Endothelial cell of umbilical vein (primary cell): ENCODE measurements around the gene CAPN7. TPM values are rescaled to one million over a fixed set of nuclear protein-coding genes. Genes with fewer than 3 reads are reported as not detected.

Source experiments
- BruUV-seq: library from RNA; stranded (reverse); fragments of 400-500 nt; replicated peaks from 2 replicates; lab custom pipeline; 2021; lab: Mats Ljungman, UMichigan
- CTCF ChIA-PET: fragments of 300-600, 350-600 bp; sonication (Branson Sonifier 250); formaldehyde crosslinking; loops from one replicate; lab custom pipeline; 2021; ENCODE audit warnings: antibody characterized with exemption, inconsistent platforms; lab: Charles Lee
- POLR2A ChIA-PET: fragments of 300-600, 350-600 bp; sonication (Branson Sonifier 250); formaldehyde crosslinking; loops from one replicate; lab custom pipeline; 2021; ENCODE audit warnings: antibody characterized with exemption, inconsistent platforms; lab: Charles Lee
- DNase-seq: peaks from one replicate; pipeline ENCODE4 v3.0.0-alpha.2; 2011; ENCODE audit warnings: low read depth, low spot score
- FAIRE-seq: peaks from 2 replicates; lab custom pipeline; 2011; peaks lifted over from hg19 to GRCh38; lab: Jason Lieb, UNC
- H2AFZ ChIP-seq: 2 replicates; pipeline ENCODE4 v1.6.0; 2012; ENCODE audit warnings: low read depth, low read length, control low read depth, inconsistent platforms
- H3K27ac ChIP-seq: 2 replicates; pipeline ENCODE4 v1.5.1; 2011; ENCODE audit warnings: low read depth, mild to moderate bottlenecking, control low read depth, low read length, moderate library complexity; ENCODE audit not compliant: insufficient read depth
- H3K27me3 ChIP-seq, 2 experiments: 2 replicates each; pipeline versions ENCODE4 v1.6.0 to v1.6.1; 2011; ENCODE audit warnings: low read length in 2 of 2, mixed read lengths in 1 of 2; ENCODE audit not compliant: control insufficient read depth in 2 of 2, insufficient read depth in 2 of 2
- H3K36me3 ChIP-seq, 2 experiments: 2 replicates in 1 of 2; 3 replicates in 1 of 2; pipeline ENCODE4 v1.5.1; 2011; ENCODE audit warnings: low read length in 2 of 2, mild to moderate bottlenecking in 1 of 2, moderate library complexity in 1 of 2; ENCODE audit not compliant: control insufficient read depth in 2 of 2, insufficient read depth in 2 of 2; ENCODE audit errors: extremely low read depth in 1 of 2
- H3K4me1 ChIP-seq: 3 replicates; pipeline ENCODE4 v1.5.1; 2011; ENCODE audit warnings: mild to moderate bottlenecking, low read length; ENCODE audit not compliant: control insufficient read depth, insufficient read depth; ENCODE audit errors: extremely low read depth
- H3K4me2 ChIP-seq: 2 replicates; pipeline ENCODE4 v1.6.1; 2011; ENCODE audit warnings: low read length, control low read depth, mixed read lengths; ENCODE audit not compliant: insufficient read depth
- H3K4me3 ChIP-seq, 3 experiments: fragments of 200-600 bp in 1 of 3; sonication (generic), shearing (Covaris generic) in 1 of 3; replicated peaks in 1 of 3; 2 replicates each; pipeline ENCODE4 v1.5.1; 2011 to 2016; ENCODE audit warnings: control low read depth in 3 of 3, low read length in 3 of 3, mild to moderate bottlenecking in 2 of 3, inconsistent platforms in 1 of 3, low read depth in 1 of 3, moderate library complexity in 1 of 3; ENCODE audit not compliant: insufficient read depth in 1 of 3
- H3K79me2 ChIP-seq: 2 replicates; pipeline ENCODE4 v1.6.0; 2012; ENCODE audit warnings: low read length, inconsistent platforms; ENCODE audit not compliant: control insufficient read depth, insufficient read depth
- H3K9ac ChIP-seq: replicated peaks from 2 replicates; pipeline ENCODE3; 2011; ENCODE audit warnings: low read length, control low read depth; ENCODE audit not compliant: insufficient read depth; ENCODE audit errors: extremely low read depth
- H3K9me1 ChIP-seq: replicated peaks from 3 replicates; pipeline ENCODE4 v1.6.0; 2011; ENCODE audit warnings: mild to moderate bottlenecking, low read length; ENCODE audit not compliant: control insufficient read depth, insufficient read depth; ENCODE audit errors: extremely low read depth
- H3K9me3 ChIP-seq: replicated peaks from 2 replicates; pipeline ENCODE4 v1.5.1; 2012; ENCODE audit warnings: low read length, inconsistent platforms; ENCODE audit not compliant: control insufficient read depth, insufficient read depth
- H4K20me1 ChIP-seq: replicated peaks from 2 replicates; pipeline ENCODE3; 2011; ENCODE audit warnings: mild to moderate bottlenecking, low read length; ENCODE audit not compliant: control insufficient read depth, insufficient read depth; ENCODE audit errors: extremely low read depth
- CTCF ChIP-seq, 2 donors: IDR thresholded peaks; 1 replicate in 1 of 2; 2 replicates in 1 of 2; pipeline ENCODE4 v1.5.1; 2011; ENCODE audit warnings: low read length in 2 of 2, mild to moderate bottlenecking in 2 of 2, moderate library complexity in 2 of 2, control low read depth in 1 of 2, inconsistent platforms in 1 of 2, low read depth in 1 of 2; ENCODE audit not compliant: insufficient read depth in 1 of 2; ENCODE audit errors: extremely low read depth in 1 of 2
- EZH2 ChIP-seq: IDR thresholded peaks from 2 replicates; pipeline ENCODE4 v1.6.1; 2012; ENCODE audit warnings: borderline replicate concordance, low read depth, mild to moderate bottlenecking, moderate library complexity, low read length, inconsistent platforms; ENCODE audit not compliant: severe bottlenecking
- FOS ChIP-seq: IDR thresholded peaks from 2 replicates; pipeline ENCODE4 v1.6.1; 2011; ENCODE audit warnings: mild to moderate bottlenecking, low read length, moderate library complexity, borderline replicate concordance; ENCODE audit not compliant: insufficient read depth
- GATA2 ChIP-seq: IDR thresholded peaks from 2 replicates; pipeline ENCODE4 v1.7.0; 2011; ENCODE audit warnings: low read depth, mild to moderate bottlenecking, moderate library complexity, mixed read lengths, low read length; ENCODE audit not compliant: insufficient read length, insufficient read depth
- JUN ChIP-seq: IDR thresholded peaks from 2 replicates; pipeline ENCODE4 v1.6.1; 2011; ENCODE audit warnings: borderline replicate concordance, low read depth; ENCODE audit not compliant: insufficient read length, insufficient read depth
- MAX ChIP-seq: IDR thresholded peaks from 2 replicates; pipeline ENCODE4 v1.6.1; 2011; ENCODE audit not compliant: insufficient read depth, insufficient read length
- MYC ChIP-seq: IDR thresholded peaks from one replicate; pipeline ENCODE4 v1.6.1; 2011; ENCODE audit warnings: mild to moderate bottlenecking, low read depth, low read length
- POLR2A ChIP-seq: IDR thresholded peaks from 2 replicates; pipeline ENCODE4 v1.6.1; 2012; ENCODE audit warnings: low read depth, mild to moderate bottlenecking, control low read depth, low read length
- POLR2AphosphoS5 ChIP-seq: IDR thresholded peaks from 2 replicates; pipeline ENCODE4 v1.6.1; 2012; ENCODE audit warnings: low read depth, mild to moderate bottlenecking, control low read depth, low read length, moderate library complexity; ENCODE audit not compliant: insufficient read depth
- dilution Hi-C: fragments of 300-500 bp; cut with MboI; formaldehyde crosslinking; loops from one replicate; pipeline ENCODE4 v1.15.0; 2019; ENCODE audit warnings: low sequenced_read_pairs; ENCODE audit not compliant: extremely low pct_ligation_motif_present
- intact Hi-C: fragments of 100-400 bp; cut with micrococcal nuclease; formaldehyde crosslinking; loops from one replicate; pipeline ENCODE4 v1.10.0; 2022
- polyA plus RNA-seq, 4 experiments: library from polyadenylated mRNA; depleted of rRNA in 3 of 4; stranded (reverse) in 3 of 4; unstranded in 1 of 4; fragments of >200 nt; gene quantifications; 2 replicates each; pipeline versions ENCODE4 v1.2.1 to v1.2.3, GENCODE V29; 2011 to 2012; ENCODE audit warnings: missing spikeins in 1 of 4
- total RNA-seq: library from RNA; stranded (reverse); gene quantifications from 2 replicates; pipeline ENCODE4 v1.2.3, GENCODE V29; 2021

The CAPN7 gene
- total and polyA plus RNA-seq, 2 donors (not counting 3 experiments of a cell fraction or from before 2014, with no cell fraction given): 13.2 to 32.7 TPM

DNA sequence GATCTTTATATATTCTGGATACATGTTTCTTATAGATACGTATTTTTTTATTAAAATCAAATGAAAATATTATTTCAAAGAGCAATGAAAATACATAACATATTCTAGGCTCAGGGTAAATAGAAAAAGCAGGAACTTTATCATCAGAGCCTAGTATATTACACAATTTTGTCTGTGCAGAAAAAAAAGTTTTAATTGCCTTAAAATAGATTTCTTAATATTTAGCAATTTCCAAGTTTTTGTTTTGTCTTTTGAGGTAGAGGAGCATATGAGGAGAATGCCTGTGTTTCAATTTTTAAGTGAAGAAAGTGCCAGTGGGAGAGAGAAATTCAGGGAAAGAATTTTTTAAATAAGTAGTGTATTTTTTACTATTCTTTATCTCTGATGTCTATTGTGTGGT lies 10.5 kb downstream of the CAPN7 start:
- Histone ChIP-seq H3K4me3 (no peak overlapping the region), H3K36me3 (peaks cover 14 to 37% of the 10 kb centered on the region in 2 experiments), H3K9me3 (no peaks in the 10 kb centered on the region), H3K4me1 (no peaks in the 10 kb centered on the region), H3K79me2 (no peaks in the 10 kb centered on the region), H3K9me1 (no peaks in the 10 kb centered on the region), H3K27me3 (no peaks in the 10 kb centered on the region), H3K27ac (no peak overlapping the region), H4K20me1 (no peaks in the 10 kb centered on the region), H3K4me2 (no peak overlapping the region), H3K9ac (no peak overlapping the region), H2AFZ (no peak overlapping the region)
- FAIRE-seq: no peak
- TF ChIP-seq MYC: no peak
- TF ChIP-seq JUN: no peak
- TF ChIP-seq EZH2: no peak
- no peak for TF ChIP-seq MAX
- TF ChIP-seq POLR2A: no peak
- no peak for TF ChIP-seq GATA2
- no peak for TF ChIP-seq FOS
- TF ChIP-seq CTCF (IDR thresholded peaks at IDR 0.05; ENCODE audit: extremely low read depth in 1 of 2, insufficient read depth in 1 of 2, low read depth in 1 of 2, low read length in 2 of 2): no peak
- no peak for TF ChIP-seq POLR2AphosphoS5
- intact Hi-C loops: no loop called here
- ChIA-PET POLR2A (no interaction called here), CTCF (no interaction called here)
- dilution Hi-C loops: no loop called here
- DNase-seq: no peak
- BruUV-seq: no TSS peak
